ENCODE measurements around the gene CCNI2. TPM values are rescaled to one million over a fixed set of nuclear protein-coding genes. Genes with fewer than 3 reads are reported as not detected.

CCNI2 gene
- total RNA-seq, 2 donors from 2014 or later = 1.1 to 3.9 TPM

GRCh38 chr5:132754947-132755346, 7.7 kb downstream of the CCNI2 start:
- Mint-ChIP-seq H3K27me3 (peaks cover 0 to 2% of the 10 kb centered on the region in 2 donors), H3K27ac (no peak overlapping the region), H3K36me3 (no peaks in the 10 kb centered on the region), H3K4me3 (no peak overlapping the region), H3K9me3 (no peaks in the 10 kb centered on the region), H3K4me1 (ENCODE audit: low read depth in 2 of 2) (peaks cover 0 to 22% of the 10 kb centered on the region in 2 donors)
- no peak for DNase-seq (ENCODE audit: low spot score)
- no peak for ATAC-seq

- DNase-seq (ENCODE audit: low spot score) (no peak), ATAC-seq (no peak)
- no peak overlapping the region for H3K27ac Mint-ChIP-seq
- H3K27me3 Mint-ChIP-seq = peaks cover 0 to 2% of the 10 kb centered on the region in 2 donors
- no peaks in the 10 kb centered on the region for H3K36me3 Mint-ChIP-seq
- H3K4me3 Mint-ChIP-seq = no peak overlapping the region
- H3K9me3 Mint-ChIP-seq = no peaks in the 10 kb centered on the region
- H3K4me1 Mint-ChIP-seq (ENCODE audit: low read depth in 2 of 2) = peaks cover 0 to 12% of the 10 kb centered on the region in 2 donors
Observed at GRCh38 chr5:132756542-132756941, 9.3 kb downstream of the CCNI2 start.

- H3K27me3 Mint-ChIP-seq = peaks cover 0 to 2% of the 10 kb centered on the region in 2 donors
- no peak overlapping the region for H3K4me3 Mint-ChIP-seq
- H3K36me3 Mint-ChIP-seq = no peaks in the 10 kb centered on the region
- no peak for ATAC-seq
- no peak for DNase-seq (ENCODE audit: low spot score)
- no peak overlapping the region for H3K27ac Mint-ChIP-seq
- peaks cover 0 to 7% of the 10 kb centered on the region in 2 donors for H3K4me1 Mint-ChIP-seq (ENCODE audit: low read depth in 2 of 2)
- no peaks in the 10 kb centered on the region for H3K9me3 Mint-ChIP-seq
Observed at GRCh38 chr5:132758451-132758850, 11.2 kb downstream of the CCNI2 start.

- ATAC-seq = no peak
Observed at GRCh38 chr5:132759114-132760048, 12.2 kb downstream of the CCNI2 start.

GRCh38 chr5:132760049-132760420, 12.8 kb downstream of the CCNI2 start:
- H3K9me3 Mint-ChIP-seq = no peaks in the 10 kb centered on the region
- ATAC-seq = no peak
- H3K27me3 Mint-ChIP-seq = no peaks in the 10 kb centered on the region
- H3K27ac Mint-ChIP-seq = no peak overlapping the region
- no peaks in the 10 kb centered on the region for H3K36me3 Mint-ChIP-seq
- DNase-seq (ENCODE audit: low spot score) = no peak
- peaks cover 0 to 3% of the 10 kb centered on the region in 2 donors for H3K4me1 Mint-ChIP-seq (ENCODE audit: low read depth in 2 of 2)
- H3K4me3 Mint-ChIP-seq = no peak overlapping the region

More at GRCh38 chr5:132759114-132760048, 12.2 kb downstream of the CCNI2 start:
- no peaks in the 10 kb centered on the region for H3K36me3 Mint-ChIP-seq
- H3K9me3 Mint-ChIP-seq = no peaks in the 10 kb centered on the region
- no peak overlapping the region for H3K4me3 Mint-ChIP-seq
- peaks cover 0 to 7% of the 10 kb centered on the region in 2 donors for H3K4me1 Mint-ChIP-seq (ENCODE audit: low read depth in 2 of 2)
- peaks cover 0 to 2% of the 10 kb centered on the region in 2 donors for H3K27me3 Mint-ChIP-seq
- no peak for DNase-seq (ENCODE audit: low spot score)
- H3K27ac Mint-ChIP-seq = no peak overlapping the region

- DNase-seq (ENCODE audit: low spot score) = no peak
- H3K9me3 Mint-ChIP-seq = no peaks in the 10 kb centered on the region
- H3K36me3 Mint-ChIP-seq = no peaks in the 10 kb centered on the region
- H3K4me3 Mint-ChIP-seq = no peak overlapping the region
- ATAC-seq = no peak
- no peaks in the 10 kb centered on the region for H3K27me3 Mint-ChIP-seq
- H3K27ac Mint-ChIP-seq = no peak overlapping the region
- no peaks in the 10 kb centered on the region for H3K4me1 Mint-ChIP-seq (ENCODE audit: low read depth in 2 of 2)
Observed at GRCh38 chr5:132760601-132761317, 13.5 kb downstream of the CCNI2 start.

- Mint-ChIP-seq H3K9me3 (no peaks in the 10 kb centered on the region), H3K36me3 (no peaks in the 10 kb centered on the region), H3K27ac (no peak overlapping the region), H3K4me1 (ENCODE audit: low read depth in 2 of 2) (no peaks in the 10 kb centered on the region), H3K27me3 (no peaks in the 10 kb centered on the region), H3K4me3 (no peak overlapping the region)
- no peak for DNase-seq (ENCODE audit: low spot score)
- no peak for ATAC-seq
Observed at GRCh38 chr5:132761321-132762240, 14.4 kb downstream of the CCNI2 start.

GRCh38 chr5:132762246-132763000, 15.2 kb downstream of the CCNI2 start:
- DNase-seq (ENCODE audit: low spot score) (no peak), ATAC-seq (no peak)
- Mint-ChIP-seq H3K27me3 (no peaks in the 10 kb centered on the region), H3K4me3 (no peak overlapping the region), H3K36me3 (no peaks in the 10 kb centered on the region), H3K4me1 (ENCODE audit: low read depth in 2 of 2) (no peaks in the 10 kb centered on the region), H3K9me3 (no peaks in the 10 kb centered on the region), H3K27ac (no peak overlapping the region)

- Mint-ChIP-seq H3K9me3 (no peaks in the 10 kb centered on the region), H3K4me3 (no peak overlapping the region), H3K27me3 (no peaks in the 10 kb centered on the region), H3K27ac (no peak overlapping the region), H3K36me3 (no peaks in the 10 kb centered on the region), H3K4me1 (ENCODE audit: low read depth in 2 of 2) (peaks cover 0 to 1% of the 10 kb centered on the region in 2 donors)
- no peak for DNase-seq (ENCODE audit: low spot score)
- no peak for ATAC-seq
Observed at GRCh38 chr5:132763181-132764036, 16.2 kb downstream of the CCNI2 start.

- Mint-ChIP-seq H3K36me3 (no peaks in the 10 kb centered on the region), H3K27ac (no peak overlapping the region), H3K27me3 (no peaks in the 10 kb centered on the region), H3K4me1 (ENCODE audit: low read depth in 2 of 2) (peaks cover 0 to 5% of the 10 kb centered on the region in 2 donors), H3K4me3 (no peak overlapping the region), H3K9me3 (no peaks in the 10 kb centered on the region)
- DNase-seq (ENCODE audit: low spot score) (no peak), ATAC-seq (no peak)
Observed at GRCh38 chr5:132764051-132764450, 16.8 kb downstream of the CCNI2 start.

GRCh38 chr5:132764671-132765238, 17.5 kb downstream of the CCNI2 start:
- Mint-ChIP-seq H3K4me1 (ENCODE audit: low read depth in 2 of 2) (peaks cover 0 to 5% of the 10 kb centered on the region in 2 donors), H3K36me3 (no peaks in the 10 kb centered on the region), H3K4me3 (no peak overlapping the region), H3K27me3 (no peaks in the 10 kb centered on the region), H3K27ac (no peak overlapping the region), H3K9me3 (no peaks in the 10 kb centered on the region)
- no peak for ATAC-seq
- DNase-seq (ENCODE audit: low spot score) = no peak

Measured in natural killer cell treated with Interleukin-12 subunit alpha and Interleukin-12 subunit beta and Interleukin-15 and Interleukin-18, amount 100 ng/mL, for 72 hours (primary cell).